NT2/D1 (cell line): ENCODE measurements around the gene QDPR.

Experiments used
- DNase-seq: peaks from one replicate; pipeline ENCODE4 v3.0.0-alpha.2; 2011; ENCODE audit warnings: low read depth, low spot score
- H3K27me3 ChIP-seq: 2 replicates; pipeline ENCODE4 v1.6.0; 2011; ENCODE audit warnings: mild to moderate bottlenecking; ENCODE audit not compliant: insufficient read length, insufficient read depth
- H3K36me3 ChIP-seq: 2 replicates; pipeline ENCODE4 v1.6.1; 2011; ENCODE audit warnings: mild to moderate bottlenecking, low read length, mixed read lengths; ENCODE audit not compliant: insufficient read depth, insufficient read length
- H3K4me1 ChIP-seq: 2 replicates; pipeline ENCODE4 v1.5.1; 2011; ENCODE audit not compliant: insufficient read depth, insufficient read length
- H3K4me3 ChIP-seq: 2 replicates; pipeline ENCODE4 v1.5.1; 2011; ENCODE audit warnings: low read depth; ENCODE audit not compliant: insufficient read length
- H3K9ac ChIP-seq: 2 replicates; pipeline ENCODE4 v1.6.0; 2011; ENCODE audit warnings: low read depth; ENCODE audit not compliant: insufficient read length
- H3K9me3 ChIP-seq: 2 replicates; pipeline ENCODE4 v1.5.1; 2011; ENCODE audit warnings: mild to moderate bottlenecking, low read length; ENCODE audit not compliant: insufficient read depth
- SUZ12 ChIP-seq: IDR thresholded peaks from 2 replicates; pipeline ENCODE4 v1.6.1; 2011; ENCODE audit not compliant: insufficient read length, insufficient read depth; ENCODE audit errors: extremely low read depth
- YY1 ChIP-seq: IDR thresholded peaks from 2 replicates; pipeline ENCODE4 v1.6.1; 2011; ENCODE audit not compliant: insufficient read length, insufficient read depth
- ZNF274 ChIP-seq: IDR thresholded peaks from 2 replicates; pipeline ENCODE4 v1.6.1; 2011; ENCODE audit warnings: mild to moderate bottlenecking, low read depth, low read length

The QDPR gene

DNA sequence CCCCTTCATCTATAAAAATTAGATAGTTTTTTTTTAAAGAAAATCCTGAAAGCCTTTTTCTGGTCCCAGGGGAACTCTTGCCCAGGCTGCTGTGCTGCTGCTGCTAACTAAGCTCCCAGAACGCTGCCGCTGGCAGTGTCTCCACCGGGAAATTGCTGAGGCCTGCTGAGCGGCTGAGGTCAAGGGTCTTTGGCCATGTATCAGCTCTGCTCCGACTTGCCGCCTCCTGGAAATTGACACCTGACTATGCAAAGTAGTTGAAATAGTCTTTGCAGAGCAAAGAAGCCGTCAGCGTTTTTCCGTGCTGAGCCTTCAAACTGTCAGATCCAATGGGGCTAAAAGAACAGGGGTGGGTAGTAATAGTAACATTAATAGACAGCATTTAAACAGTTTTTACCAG lies 839 bp downstream of the QDPR start:
- Histone ChIP-seq H3K9me3 (no peaks in the 10 kb centered on the region), H3K4me3 (peak overlapping the region; percentile 84), H3K36me3 (peaks cover 42% of the 10 kb centered on the region), H3K4me1 (peaks cover 3% of the 10 kb centered on the region), H3K9ac (peak overlapping the region; percentile 89), H3K27me3 (peaks cover 8% of the 10 kb centered on the region)
- TF ChIP-seq ZNF274 (no peak), SUZ12 (no peak), YY1 (no peak)
- DNase-seq: no peak

DNA sequence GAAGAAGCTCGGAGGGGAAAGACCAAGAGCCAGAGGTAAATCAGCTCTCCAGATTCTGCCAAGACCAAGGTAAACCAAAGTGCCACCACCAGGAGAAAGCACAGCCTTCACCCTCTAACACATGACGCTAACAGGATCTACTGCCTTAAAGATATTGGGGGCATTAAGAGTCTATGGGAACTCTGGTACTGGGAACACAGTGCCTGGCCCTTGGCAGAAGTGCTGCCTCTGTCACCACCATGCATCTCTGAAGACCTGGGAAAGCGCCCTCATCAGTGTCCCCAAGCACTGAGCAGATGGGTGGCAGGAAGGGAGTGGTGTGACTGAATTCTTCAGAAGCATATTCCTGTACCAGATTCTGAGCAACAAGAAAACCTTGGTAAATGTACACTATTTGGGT lies 1.3 kb downstream of the QDPR start:
- Histone ChIP-seq H3K9ac (peak overlapping the region; percentile 33), H3K4me3 (no peak overlapping the region), H3K4me1 (peaks cover 3% of the 10 kb centered on the region), H3K36me3 (peaks cover 44% of the 10 kb centered on the region), H3K9me3 (no peaks in the 10 kb centered on the region), H3K27me3 (peaks cover 8% of the 10 kb centered on the region)
- no peak for DNase-seq
- TF ChIP-seq ZNF274 (no peak), SUZ12 (no peak), YY1 (no peak)

DNA sequence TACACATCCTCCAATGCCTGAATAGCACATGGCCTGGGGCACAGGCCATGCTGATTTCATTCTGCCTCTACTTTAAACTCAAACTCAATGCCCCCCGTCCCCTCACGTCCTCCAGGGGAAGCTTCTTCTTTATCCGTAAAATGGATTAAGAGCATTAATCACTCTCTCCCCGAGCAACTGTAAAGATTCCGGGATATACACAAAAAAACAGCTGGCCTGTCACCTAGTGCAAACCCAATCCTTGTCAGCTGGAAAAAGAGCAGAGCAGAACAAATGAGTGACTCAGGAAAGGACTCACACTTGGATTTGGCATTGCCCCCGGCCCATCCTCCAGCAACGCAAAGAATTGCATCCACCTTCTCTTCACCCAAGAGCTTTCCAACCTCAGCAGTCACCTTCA lies 7.8 kb downstream of the QDPR start:
- no peak for TF ChIP-seq YY1
- no peak for TF ChIP-seq ZNF274
- TF ChIP-seq SUZ12: no peak
- no peak overlapping the region for H3K4me3 ChIP-seq
- H3K9me3 ChIP-seq: no peaks in the 10 kb centered on the region
- H3K4me1 ChIP-seq: no peaks in the 10 kb centered on the region
- peaks cover 78% of the 10 kb centered on the region for H3K36me3 ChIP-seq
- H3K27me3 ChIP-seq: no peaks in the 10 kb centered on the region
- H3K9ac ChIP-seq: no peak overlapping the region
- DNase-seq: no peak

DNA sequence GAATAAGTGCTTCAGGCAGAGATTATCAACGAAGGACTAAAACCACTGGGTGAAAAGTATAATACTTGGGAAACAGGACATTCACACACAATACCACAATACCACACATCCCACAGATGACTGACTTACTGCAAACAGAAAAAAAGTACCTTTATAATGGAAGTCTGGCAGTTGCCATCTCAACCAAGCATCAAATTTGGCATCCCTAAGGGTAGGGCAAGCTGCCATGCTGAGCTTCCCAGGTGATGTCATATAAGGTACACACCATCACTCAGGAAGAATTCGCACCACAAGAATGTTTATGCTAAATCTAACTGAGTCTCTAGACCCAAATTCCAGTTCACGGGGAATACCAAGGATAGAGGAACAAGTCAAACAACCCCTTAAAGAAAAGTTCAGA lies 9.1 kb downstream of the QDPR start:
- H3K4me3 ChIP-seq: no peak overlapping the region
- peaks cover 78% of the 10 kb centered on the region for H3K36me3 ChIP-seq
- no peak overlapping the region for H3K9ac ChIP-seq
- no peaks in the 10 kb centered on the region for H3K9me3 ChIP-seq
- TF ChIP-seq YY1 (no peak), ZNF274 (no peak), SUZ12 (no peak)
- no peaks in the 10 kb centered on the region for H3K27me3 ChIP-seq
- no peak for DNase-seq
- no peaks in the 10 kb centered on the region for H3K4me1 ChIP-seq

DNA sequence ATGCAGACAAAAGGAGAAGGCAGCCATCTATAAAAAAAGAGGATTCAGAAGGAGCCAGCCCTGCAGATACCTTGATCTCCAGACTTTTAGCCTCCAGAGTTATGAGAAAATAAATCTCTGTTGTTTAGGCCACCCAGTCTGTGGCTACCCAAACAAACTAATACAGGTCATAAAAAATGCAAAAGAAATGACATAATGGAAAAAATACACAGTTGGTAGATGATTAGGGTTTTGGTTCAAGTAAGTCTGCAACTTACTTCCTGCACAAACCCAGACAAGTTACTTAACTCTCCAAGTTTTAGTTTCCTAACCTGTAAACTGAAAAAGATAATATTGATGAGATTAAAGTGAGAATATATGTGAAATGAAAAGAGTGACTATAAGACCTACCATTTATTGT lies 11.3 kb downstream of the QDPR start:
- no peak for DNase-seq
- Histone ChIP-seq H3K27me3 (no peaks in the 10 kb centered on the region), H3K9ac (no peak overlapping the region), H3K4me3 (no peak overlapping the region), H3K9me3 (no peaks in the 10 kb centered on the region), H3K36me3 (peaks cover 68% of the 10 kb centered on the region), H3K4me1 (no peaks in the 10 kb centered on the region)
- TF ChIP-seq SUZ12 (no peak), YY1 (no peak)

DNA sequence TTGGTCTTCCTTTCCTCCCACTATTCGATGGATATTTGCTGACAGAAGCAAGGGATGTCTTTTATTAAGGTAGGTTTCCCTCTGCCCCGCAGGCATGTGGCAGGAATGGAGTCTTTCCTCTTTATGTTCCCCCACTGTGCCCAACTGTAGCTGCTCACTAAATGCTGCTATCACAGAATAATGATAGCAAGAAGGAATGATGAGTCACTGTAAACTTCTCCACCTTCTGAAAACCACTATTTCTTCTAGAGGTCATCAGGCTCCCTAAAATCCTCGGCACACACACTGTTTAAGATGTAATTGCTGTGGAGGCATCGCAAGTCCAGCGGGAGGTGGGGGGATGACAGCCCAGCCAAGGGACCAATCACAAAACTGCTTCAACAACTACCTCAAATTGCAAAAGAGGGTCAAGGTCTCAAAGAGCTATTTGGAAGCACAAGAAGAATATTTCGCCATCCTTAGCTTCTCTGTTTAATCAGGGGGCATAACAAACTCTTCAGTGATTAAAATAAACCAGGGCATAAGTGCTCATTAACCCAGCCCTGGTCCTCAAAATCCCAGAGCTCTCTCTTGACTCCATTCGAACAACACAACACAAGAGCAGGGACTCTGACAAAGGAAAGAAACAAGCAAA lies 13.9 kb downstream of the QDPR start:
- Histone ChIP-seq H3K4me1 (peaks cover 2% of the 10 kb centered on the region), H3K36me3 (peaks cover 74% of the 10 kb centered on the region), H3K27me3 (no peaks in the 10 kb centered on the region), H3K9ac (no peak overlapping the region), H3K4me3 (no peak overlapping the region), H3K9me3 (no peaks in the 10 kb centered on the region)
- no peak for TF ChIP-seq SUZ12
- TF ChIP-seq ZNF274: no peak
- TF ChIP-seq YY1: no peak
- no peak for DNase-seq

DNA sequence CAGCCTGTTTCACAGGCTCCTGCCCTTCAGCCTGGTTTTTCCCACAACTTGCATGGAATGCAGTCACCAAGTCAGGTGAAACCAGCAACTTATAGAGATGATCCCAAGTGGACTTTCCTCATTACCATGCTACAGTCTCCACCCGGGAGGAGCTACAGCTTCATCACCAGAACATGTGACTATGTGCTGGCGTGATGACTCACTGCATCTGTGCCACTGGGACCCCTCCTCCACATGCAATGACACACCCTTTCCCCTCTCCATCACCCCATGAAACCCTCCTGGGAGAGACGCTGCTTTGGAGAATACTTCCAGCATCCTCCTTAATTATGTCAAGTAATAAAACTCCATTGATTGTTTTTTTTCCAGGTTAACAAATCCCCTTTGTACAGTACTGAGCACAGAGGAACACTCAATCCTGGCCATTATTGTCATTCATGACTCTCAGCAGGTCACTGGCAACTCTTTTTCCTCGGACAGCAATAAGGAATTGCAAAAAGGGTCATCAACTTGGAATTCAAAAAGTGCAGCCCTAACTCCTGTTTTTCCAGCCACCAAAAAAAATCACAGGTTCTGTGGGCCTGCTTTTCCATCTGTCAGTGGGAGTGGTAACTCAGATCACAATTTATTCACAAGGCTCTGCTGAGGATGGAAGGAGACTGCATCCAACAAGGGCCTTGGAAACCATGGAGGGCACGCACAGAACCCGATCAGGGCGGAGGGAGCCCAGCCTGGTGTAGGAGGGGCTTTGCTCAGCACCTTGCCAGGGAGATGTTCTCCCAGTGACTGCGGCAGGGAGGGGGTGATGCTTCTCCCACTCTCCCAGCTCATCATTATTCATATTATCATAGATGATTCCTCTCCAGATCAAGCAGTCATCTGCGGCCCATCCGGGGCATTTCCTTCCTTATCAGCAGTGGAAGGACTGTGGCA lies 17.4 kb downstream of the QDPR start:
- peaks cover 2% of the 10 kb centered on the region for H3K4me1 ChIP-seq
- DNase-seq: peak; percentile 38
- H3K9me3 ChIP-seq: no peaks in the 10 kb centered on the region
- no peak overlapping the region for H3K4me3 ChIP-seq
- no peak for TF ChIP-seq YY1
- TF ChIP-seq ZNF274: no peak
- TF ChIP-seq SUZ12: no peak
- H3K9ac ChIP-seq: no peak overlapping the region
- H3K27me3 ChIP-seq: no peaks in the 10 kb centered on the region
- H3K36me3 ChIP-seq: peaks cover 73% of the 10 kb centered on the region
